MM.1S (cell line): ENCODE measurements around the gene HMGN1.

Experiments
- DNase-seq: peaks from one replicate; pipeline ENCODE4 v3.0.0-alpha.2; 2015
- H2AFZ ChIP-seq: fragments of 300-600 bp; sonication (generic); 2 replicates; pipeline ENCODE4 v1.6.0; 2016; ENCODE audit warnings: antibody characterized with exemption, low read length
- H3F3A ChIP-seq: fragments of 300-600 bp; sonication (generic); 2 replicates; pipeline ENCODE4 v1.6.1; 2016; ENCODE audit warnings: mild to moderate bottlenecking, antibody characterized with exemption, low read length, moderate library complexity, mixed read lengths; ENCODE audit not compliant: insufficient read depth
- H3K27ac ChIP-seq: fragments of 300-600 bp; sonication (generic); 2 replicates; pipeline ENCODE4 v1.5.1; 2016; ENCODE audit warnings: mild to moderate bottlenecking, low read length
- H3K27me3 ChIP-seq: fragments of 300-600 bp; sonication (generic); replicated peaks from 2 replicates; pipeline ENCODE4 v1.6.0; 2016; ENCODE audit warnings: low read length; ENCODE audit not compliant: insufficient read depth
- H3K36me3 ChIP-seq: fragments of 300-600 bp; sonication (generic); replicated peaks from 2 replicates; pipeline ENCODE4 v1.6.1; 2016; ENCODE audit warnings: mild to moderate bottlenecking, low read length, mixed read lengths; ENCODE audit not compliant: insufficient read depth
- H3K4me1 ChIP-seq: fragments of 300-600 bp; sonication (generic); 2 replicates; pipeline ENCODE4 v1.6.1; 2016; ENCODE audit warnings: low read length, mixed read lengths
- H3K4me2 ChIP-seq: fragments of 300-600 bp; sonication (generic); 2 replicates; pipeline ENCODE4 v1.6.0; 2016; ENCODE audit warnings: low read depth, low read length
- H3K4me3 ChIP-seq: fragments of 300-600 bp; sonication (generic); 2 replicates; pipeline ENCODE4 v1.5.1; 2016; ENCODE audit warnings: low read length, mixed read lengths
- H3K79me2 ChIP-seq: fragments of 300-600 bp; sonication (generic); 2 replicates; pipeline ENCODE4 v1.6.1; 2016; ENCODE audit warnings: mixed run types, low read length, mixed read lengths
- H3K9ac ChIP-seq: fragments of 300-600 bp; sonication (generic); 2 replicates; pipeline ENCODE4 v1.6.1; 2016; ENCODE audit warnings: low read length, mixed read lengths
- H3K9me2 ChIP-seq: fragments of 300-600 bp; sonication (generic); replicated peaks from 2 replicates; pipeline ENCODE4 v1.6.1; 2016; ENCODE audit warnings: mild to moderate bottlenecking, low read length, mixed read lengths; ENCODE audit not compliant: insufficient read depth
- H3K9me3 ChIP-seq: fragments of 300-600 bp; sonication (generic); replicated peaks from 2 replicates; pipeline ENCODE4 v1.6.1; 2016; ENCODE audit warnings: mild to moderate bottlenecking, low read length, mixed read lengths; ENCODE audit not compliant: insufficient read depth
- H4K20me1 ChIP-seq: fragments of 300-600 bp; sonication (generic); 2 replicates; pipeline ENCODE4 v1.6.1; 2016; ENCODE audit warnings: mild to moderate bottlenecking, low read length, moderate library complexity, mixed read lengths; ENCODE audit not compliant: insufficient read depth
- EZH2 ChIP-seq: fragments of 300-600 bp; sonication (generic); optimal IDR thresholded peaks from 2 replicates; pipeline ENCODE3; 2017; ENCODE audit warnings: low read depth, mild to moderate bottlenecking, antibody characterized with exemption, low read length, mixed read lengths
- EZH2phosphoT487 ChIP-seq: fragments of 300-600 bp; sonication (generic); IDR thresholded peaks from 2 replicates; pipeline ENCODE4 v1.6.1; 2018; ENCODE audit warnings: antibody characterized with exemption, low read length
- TF ChIP-seq, protein P1 (sequence below): fragments of 300-600 bp; sonication (generic); IDR thresholded peaks from 2 replicates; pipeline ENCODE4 v1.5.1; 2016; ENCODE audit warnings: antibody characterized with exemption, low read length, mixed read lengths

Gene HMGN1

DNA sequence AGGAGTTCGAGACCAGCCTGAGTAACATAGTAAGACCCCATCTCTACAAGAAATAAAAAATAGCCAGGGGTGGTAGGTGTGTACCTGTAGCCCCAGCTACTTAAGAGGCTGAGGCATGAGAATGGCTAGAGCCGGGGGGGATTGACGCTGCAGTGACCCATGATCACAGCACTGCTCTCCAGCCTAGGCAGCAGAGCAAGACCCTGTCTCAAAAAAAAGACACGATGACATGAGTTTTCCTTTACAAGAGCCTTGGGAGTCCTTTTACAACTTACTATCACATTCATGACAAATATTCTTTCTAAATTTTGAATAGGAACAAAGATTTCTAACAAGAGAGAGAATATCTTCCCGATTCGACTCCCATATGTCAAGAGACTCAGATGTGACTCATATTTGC, 32.2 kb downstream of the HMGN1 start:
- Histone ChIP-seq H3K4me2 (no peak overlapping the region), H2AFZ (no peak overlapping the region), H3K27ac (no peak overlapping the region)

DNA sequence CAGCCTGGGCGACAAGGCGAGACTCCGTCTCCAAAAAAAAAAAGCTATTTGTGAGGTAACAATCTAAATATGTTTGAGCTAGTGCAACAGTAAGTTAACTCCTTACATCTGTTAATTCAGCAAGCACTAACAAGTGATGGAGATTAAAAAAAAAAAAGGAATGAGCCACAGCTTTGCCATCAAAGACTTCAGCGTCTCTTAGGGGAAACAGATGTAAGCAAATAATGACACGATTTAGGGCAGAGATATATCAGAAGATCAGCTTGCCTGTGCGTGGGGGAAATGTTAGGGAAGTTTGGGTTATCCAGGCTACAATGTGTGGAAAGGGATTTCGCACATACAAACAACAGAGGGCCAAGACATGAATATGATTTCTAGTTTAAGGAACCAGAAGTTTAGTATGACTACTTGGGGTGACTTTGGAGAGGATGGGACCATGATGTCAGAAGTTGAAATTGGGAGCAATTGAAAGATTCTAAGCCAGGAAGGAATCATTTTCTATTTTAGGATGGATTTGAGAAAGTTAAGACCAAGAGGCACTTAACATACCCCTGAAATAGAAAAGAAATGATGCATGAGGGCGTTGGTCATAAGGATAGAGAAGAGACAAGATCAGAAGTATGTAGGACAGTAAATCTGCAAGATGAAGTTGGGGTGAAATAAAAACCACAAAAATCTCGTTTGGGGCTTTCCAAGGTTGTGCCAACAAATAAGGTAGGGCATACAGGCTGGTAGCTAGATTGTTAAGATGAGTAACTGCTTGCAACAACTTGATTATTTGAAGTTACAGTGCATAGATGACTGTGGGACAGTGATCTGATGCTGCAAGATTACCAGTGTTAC, 33.1 kb downstream of the HMGN1 start:
- Histone ChIP-seq H2AFZ (no peak overlapping the region), H3K4me1 (peaks cover 18% of the 10 kb centered on the region), H3K27me3 (no peaks in the 10 kb centered on the region), H3K9ac (no peak overlapping the region), H3F3A (peaks cover 20% of the 10 kb centered on the region), H3K9me3 (no peaks in the 10 kb centered on the region), H4K20me1 (no peaks in the 10 kb centered on the region), H3K27ac (no peak overlapping the region), H3K79me2 (peaks cover 22% of the 10 kb centered on the region), H3K4me3 (no peak overlapping the region), H3K4me2 (no peak overlapping the region), H3K9me2 (no peaks in the 10 kb centered on the region), H3K36me3 (no peaks in the 10 kb centered on the region; the same call in 1 of the 2 replicates)
- TF ChIP-seq EZH2phosphoT487 (no peak), EZH2 (no peak)
- TF ChIP-seq, protein P1, sequence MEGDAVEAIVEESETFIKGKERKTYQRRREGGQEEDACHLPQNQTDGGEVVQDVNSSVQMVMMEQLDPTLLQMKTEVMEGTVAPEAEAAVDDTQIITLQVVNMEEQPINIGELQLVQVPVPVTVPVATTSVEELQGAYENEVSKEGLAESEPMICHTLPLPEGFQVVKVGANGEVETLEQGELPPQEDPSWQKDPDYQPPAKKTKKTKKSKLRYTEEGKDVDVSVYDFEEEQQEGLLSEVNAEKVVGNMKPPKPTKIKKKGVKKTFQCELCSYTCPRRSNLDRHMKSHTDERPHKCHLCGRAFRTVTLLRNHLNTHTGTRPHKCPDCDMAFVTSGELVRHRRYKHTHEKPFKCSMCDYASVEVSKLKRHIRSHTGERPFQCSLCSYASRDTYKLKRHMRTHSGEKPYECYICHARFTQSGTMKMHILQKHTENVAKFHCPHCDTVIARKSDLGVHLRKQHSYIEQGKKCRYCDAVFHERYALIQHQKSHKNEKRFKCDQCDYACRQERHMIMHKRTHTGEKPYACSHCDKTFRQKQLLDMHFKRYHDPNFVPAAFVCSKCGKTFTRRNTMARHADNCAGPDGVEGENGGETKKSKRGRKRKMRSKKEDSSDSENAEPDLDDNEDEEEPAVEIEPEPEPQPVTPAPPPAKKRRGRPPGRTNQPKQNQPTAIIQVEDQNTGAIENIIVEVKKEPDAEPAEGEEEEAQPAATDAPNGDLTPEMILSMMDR, result no peak
- DNase-seq, result peak; percentile 56

More for the DNA sequence above, 32.2 kb downstream of the HMGN1 start:
- no peaks in the 10 kb centered on the region; the same call in 1 of the 2 replicates for H3K36me3 ChIP-seq
- H3K9me2 ChIP-seq, result no peaks in the 10 kb centered on the region
- H4K20me1 ChIP-seq, result no peaks in the 10 kb centered on the region
- no peak for DNase-seq
- TF ChIP-seq EZH2 (no peak), EZH2phosphoT487 (no peak)
- TF ChIP-seq, protein P1, result no peak
- peaks cover 17% of the 10 kb centered on the region for H3K4me1 ChIP-seq
- no peak overlapping the region for H3K4me3 ChIP-seq
- H3F3A ChIP-seq, result peaks cover 19% of the 10 kb centered on the region
- no peaks in the 10 kb centered on the region for H3K9me3 ChIP-seq
- no peaks in the 10 kb centered on the region for H3K27me3 ChIP-seq
- H3K79me2 ChIP-seq, result peaks cover 13% of the 10 kb centered on the region
- no peak overlapping the region for H3K9ac ChIP-seq

DNA sequence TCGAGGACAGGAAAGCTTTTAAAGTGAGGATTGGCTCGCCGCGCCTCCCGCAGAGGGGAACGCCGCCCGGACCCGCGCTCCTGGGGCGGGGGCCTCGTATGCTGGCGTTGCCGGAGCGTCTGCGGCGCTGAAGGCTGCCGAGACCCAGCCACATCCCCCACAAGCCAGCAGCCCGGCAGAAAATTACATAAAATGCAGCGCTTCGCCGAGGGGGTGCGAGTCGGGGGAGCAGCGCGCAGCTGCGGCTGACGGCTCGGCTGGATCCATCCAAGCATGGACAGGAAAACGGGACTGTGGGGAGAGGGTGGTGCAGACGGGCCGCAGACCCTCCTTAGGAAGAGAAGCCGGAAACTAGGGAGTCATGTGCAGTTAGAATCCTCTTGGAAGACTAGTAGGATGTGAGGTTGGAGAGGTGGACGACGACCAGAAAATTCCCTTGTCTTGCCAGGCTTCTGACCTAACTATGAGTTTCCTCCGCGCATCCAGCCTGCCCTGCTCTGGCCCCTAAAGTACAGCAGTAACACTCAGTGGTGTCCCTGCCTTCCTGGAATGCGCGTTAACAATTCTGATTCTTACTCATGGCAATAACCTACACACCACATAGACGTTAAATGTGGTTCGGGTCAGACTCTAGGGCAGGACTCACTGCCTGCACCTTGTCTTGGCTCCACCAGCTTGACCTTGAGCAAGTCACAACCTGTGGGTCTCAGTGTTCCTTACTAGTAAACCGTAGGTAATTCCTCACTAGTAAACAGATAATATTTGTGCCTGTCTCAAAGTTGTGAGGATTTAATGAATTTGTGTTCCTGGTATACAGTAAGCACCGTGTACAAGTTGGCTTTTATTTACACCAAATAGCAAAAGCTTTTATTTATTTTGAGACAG, 34.5 kb downstream of the HMGN1 start:
- no peak for TF ChIP-seq EZH2
- TF ChIP-seq, protein P1, result no peak; the same call in 1 of the 2 replicates
- TF ChIP-seq EZH2phosphoT487, result no peak
- Histone ChIP-seq H3K4me3 (peak overlapping the region; percentile 88), H3F3A (peaks cover 20% of the 10 kb centered on the region), H3K9me3 (no peaks in the 10 kb centered on the region), H3K9ac (peak overlapping the region; percentile 90), H2AFZ (peak overlapping the region; percentile 93), H3K27ac (peak overlapping the region; percentile 77; the same call in 1 of the 2 replicates), H3K4me1 (peaks cover 18% of the 10 kb centered on the region), H3K4me2 (peak overlapping the region; percentile 92), H3K27me3 (no peaks in the 10 kb centered on the region), H3K36me3 (no peaks in the 10 kb centered on the region; the same call in 1 of the 2 replicates), H3K9me2 (no peaks in the 10 kb centered on the region), H4K20me1 (no peaks in the 10 kb centered on the region), H3K79me2 (peaks cover 35% of the 10 kb centered on the region)
- peak; percentile 58 for DNase-seq
